ENCODE data around the gene INSM1.

DNA sequence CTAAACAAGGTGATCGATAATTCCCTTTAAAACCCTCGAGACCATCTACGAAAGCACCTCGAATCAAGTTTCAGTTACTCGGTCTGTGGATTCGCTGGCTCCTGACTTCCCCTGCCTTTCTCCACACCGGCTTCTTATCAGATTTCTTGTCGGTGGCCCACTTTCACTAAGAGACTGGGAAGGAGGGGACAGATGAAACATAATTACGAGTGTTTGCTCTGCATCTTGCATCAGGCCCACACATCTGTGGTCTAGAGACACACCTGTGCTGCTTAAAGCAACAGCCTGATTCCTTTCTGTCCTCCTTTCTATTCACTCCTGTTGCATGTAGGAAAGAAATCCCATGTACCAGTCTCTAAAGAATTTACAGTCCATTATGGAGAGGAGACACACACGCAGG, 37.7 kb downstream of the INSM1 start:
- no peak for TF ChIP-seq YY1 (IDR thresholded peaks at IDR 0.05; ENCODE audit: insufficient read depth, insufficient read length)
- no peak for TF ChIP-seq SUZ12 (IDR thresholded peaks at IDR 0.05; ENCODE audit: extremely low read depth, insufficient read depth, insufficient read length)

Measured in NT2/D1 (cell line).